HG02973 (cell line): ENCODE data around the gene DMGDH.

ENCODE experiments used
- ATAC-seq: cut with Tn5 transposase; IDR thresholded peaks from one replicate; pipeline ENCODE4 v1.9.1; 2021; ENCODE audit warnings: moderate library complexity; ENCODE audit not compliant: unreplicated experiment

The DMGDH gene

DNA sequence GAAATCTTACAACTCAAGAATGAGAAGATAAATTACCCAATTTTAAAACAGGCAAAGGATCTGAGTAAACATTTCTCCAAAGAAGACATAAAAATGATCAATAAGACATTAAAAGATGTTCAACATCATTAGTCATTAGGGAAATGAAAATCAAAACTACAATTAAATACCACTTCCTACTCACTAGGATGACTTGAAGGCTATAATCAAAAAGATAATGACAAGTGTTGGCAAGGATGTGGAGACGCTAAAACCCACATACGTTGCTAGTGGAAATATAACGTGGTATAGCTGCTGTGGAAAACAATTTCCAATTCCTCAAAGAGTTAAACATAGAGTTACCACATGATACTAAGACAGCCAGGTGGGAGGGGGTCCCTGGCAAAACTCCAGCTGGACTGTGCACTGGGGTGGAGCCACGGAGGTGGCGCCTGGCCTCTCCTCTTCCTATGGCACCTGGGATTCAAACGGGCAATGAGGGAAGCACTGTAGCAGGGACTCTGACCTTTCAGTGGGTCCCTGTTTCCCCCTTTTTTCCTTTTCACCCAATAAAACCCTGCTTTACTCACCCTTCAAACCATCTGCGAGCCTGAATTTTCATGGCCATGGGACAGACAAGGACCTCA lies 90.2 kb downstream of the DMGDH start:
- no peak for ATAC-seq

DNA sequence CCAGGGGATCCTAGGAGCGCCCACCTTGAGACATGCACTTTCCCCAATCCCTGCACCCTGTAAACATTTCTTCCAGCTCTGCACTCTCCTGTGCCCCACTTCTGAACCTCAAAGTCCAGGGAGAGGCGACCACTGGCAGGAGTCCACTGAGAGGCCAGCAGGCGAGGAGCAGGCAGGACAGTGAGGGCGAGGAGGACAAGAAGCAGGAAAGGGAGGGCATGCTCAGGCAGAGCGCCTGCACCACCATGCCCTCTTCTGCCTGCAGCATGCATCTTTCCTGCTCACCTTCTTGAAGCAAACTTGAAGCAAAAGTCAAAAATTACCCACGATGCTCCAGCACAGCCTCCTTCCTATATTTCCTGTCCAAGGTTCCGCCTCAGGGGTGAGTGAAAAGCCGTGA lies 94.4 kb downstream of the DMGDH start:
- no peak for ATAC-seq

DNA sequence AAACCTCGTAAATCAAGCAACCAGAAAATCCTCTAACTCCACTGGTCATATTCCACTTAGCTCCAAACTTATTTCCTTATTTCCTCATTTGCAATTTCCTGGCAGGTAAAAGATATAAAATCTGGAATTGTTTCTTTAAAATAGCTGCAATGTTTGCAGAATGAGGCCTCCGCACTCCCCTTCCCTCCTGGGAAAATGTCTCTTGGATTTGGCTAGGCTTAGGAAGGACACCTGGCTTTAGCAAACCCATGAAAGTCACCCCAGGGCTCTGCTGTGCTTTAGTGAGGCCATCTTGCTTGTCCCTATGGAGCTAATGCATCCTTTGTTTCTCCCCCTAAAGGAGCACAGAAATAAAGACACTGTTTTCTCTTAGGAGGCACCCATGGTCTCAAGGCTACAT lies 94.9 kb downstream of the DMGDH start:
- ATAC-seq = no peak

DNA sequence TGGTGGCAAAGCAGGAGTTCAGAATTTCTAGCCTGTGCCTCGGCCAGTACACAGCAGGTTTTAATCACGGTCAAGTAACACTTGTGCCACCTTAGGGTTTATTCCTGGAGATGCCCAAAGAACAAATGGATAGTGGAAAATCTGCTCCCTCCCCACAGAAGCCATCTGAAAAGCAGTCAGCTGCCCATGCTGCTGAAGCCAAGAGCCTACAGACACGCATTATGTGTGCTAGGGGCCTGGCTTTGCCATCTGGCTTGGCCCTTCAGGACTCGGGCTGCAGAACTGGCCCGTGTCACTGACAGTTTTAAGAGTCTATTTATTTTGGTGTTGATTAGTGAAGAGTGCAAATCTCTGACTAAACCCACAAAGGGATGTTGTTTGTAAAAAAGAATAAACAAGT lies 95.5 kb downstream of the DMGDH start:
- no peak for ATAC-seq

DNA sequence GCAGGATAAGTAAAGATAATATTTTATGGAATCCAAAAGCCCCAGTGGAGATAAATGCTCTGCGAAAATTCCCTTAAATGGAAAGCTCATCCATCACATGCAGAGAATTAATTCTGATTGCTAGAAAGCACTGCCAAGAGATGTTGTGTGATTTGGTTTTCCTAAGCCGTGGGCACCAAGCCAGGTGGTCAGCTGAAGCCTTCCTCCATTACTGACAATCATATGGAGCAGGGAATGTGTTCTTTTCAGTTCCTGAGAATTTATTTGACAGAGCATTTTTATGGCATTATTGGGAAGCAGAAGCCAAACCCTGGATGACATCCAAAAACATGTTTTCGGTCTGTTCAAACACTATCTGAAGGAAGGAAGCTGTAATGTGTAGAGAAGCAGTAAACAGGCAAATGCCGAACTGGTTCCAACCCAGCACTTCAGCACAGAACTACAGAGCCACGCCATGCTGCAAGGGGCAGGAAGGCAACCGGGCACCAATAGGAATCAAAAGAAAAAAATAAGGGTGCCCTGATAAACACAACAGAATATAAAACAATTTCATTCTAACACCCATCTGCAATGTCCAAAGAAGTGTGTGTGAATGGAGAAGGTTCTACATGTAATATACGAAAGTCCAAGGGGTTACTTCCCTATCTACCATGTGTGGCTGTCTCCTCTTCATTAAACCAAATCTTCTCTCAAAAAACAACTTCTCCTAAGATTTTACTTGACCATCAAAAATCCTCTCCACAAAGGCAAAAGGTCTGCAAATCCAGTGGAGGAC lies 96.6 kb downstream of the DMGDH start:
- no peak for ATAC-seq

DNA sequence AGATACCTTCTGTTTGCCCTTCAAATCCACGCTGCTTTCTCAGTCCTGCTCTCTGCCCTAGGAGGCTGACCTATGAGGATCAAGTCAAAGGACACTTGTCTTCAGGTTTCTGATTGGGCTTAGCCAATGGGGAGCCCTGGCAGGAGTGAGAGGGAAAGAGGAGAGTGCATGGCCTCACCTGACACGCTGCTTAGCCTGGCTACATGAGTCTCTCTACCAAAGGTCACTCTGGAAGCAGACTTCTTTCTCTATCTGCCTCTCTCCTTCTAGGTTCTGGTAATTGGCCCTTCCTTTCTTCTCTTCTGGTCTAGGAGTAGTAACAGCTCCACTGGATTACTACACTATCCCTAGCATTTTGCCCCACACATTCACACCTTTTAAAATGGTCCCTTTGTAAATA lies 97.5 kb downstream of the DMGDH start:
- no peak for ATAC-seq

DNA sequence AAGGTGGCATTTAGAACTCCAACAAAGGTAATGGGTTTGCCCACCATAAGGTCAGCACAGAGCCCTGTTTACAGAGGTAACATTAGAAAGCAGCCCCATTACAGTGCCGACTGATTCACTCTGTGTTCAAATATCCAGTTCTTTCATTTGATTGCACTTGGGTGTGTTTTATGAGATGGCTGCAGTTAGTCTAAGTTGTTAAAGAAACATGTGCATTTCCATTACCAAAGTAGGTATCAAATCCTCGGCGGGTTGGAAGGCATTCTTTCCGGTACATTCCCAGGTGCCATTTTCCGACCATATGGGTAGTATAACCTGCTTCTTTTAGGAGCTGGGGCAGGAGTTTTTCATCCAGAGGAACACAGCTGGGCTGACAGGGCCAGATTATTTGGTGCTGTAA lies 100.7 kb downstream of the DMGDH start:
- no peak for ATAC-seq

DNA sequence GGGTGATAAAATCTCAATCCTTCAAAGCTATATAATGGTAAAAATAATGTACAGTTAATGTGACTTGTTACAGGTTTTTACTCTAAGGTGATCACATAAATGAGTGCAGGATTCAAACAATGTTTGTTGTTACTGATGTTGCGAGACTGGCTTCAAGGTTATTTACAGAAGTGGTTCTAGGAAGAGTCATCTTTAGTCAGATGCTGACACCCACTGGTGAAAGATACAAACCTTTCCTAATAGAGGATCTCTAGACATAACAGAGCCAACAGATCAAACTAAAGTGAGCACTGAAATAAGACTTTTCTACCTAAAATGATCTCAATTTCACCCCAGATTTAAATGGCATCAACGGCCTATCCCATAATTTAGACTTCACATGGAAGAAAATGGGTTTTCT lies 104.6 kb downstream of the DMGDH start:
- no peak for ATAC-seq

DNA sequence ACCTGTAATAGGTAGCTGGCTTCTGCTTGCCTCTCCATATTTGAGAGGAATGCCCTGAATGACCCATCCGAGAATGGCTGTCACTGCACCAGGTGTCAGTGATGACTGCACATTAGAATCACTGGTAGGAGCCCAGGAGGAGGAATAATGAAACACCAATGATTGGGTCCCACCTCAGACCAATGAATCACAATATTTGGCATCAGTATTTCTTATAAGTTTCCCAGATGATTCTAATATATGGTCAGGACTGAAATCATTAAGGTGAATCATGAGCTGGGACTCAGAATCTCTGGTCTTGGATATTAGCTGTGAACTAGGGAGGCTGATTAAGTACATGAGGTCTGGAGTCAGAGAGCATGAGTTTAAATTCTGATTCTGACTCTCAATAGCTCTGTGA lies 107.7 kb downstream of the DMGDH start:
- ATAC-seq = no peak

DNA sequence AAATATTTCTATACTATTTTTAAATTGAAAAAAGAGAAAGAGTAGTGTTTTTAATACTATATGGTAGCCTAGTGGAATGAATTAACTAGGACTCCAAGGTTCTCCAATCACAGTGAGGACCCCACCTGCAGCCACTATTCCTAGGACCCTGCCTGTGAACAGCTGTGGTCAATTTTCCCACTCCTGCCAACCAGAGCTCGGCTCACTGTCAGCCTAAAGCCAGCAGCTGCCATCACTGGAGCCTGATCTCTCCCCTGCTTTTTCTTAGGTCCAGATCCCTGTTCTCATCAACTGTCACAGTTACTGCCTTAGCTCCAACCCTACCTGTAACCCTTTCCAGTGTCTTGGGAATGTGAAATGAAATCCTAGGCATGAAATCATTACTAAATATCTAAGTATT lies 109.7 kb downstream of the DMGDH start:
- no peak for ATAC-seq

DNA sequence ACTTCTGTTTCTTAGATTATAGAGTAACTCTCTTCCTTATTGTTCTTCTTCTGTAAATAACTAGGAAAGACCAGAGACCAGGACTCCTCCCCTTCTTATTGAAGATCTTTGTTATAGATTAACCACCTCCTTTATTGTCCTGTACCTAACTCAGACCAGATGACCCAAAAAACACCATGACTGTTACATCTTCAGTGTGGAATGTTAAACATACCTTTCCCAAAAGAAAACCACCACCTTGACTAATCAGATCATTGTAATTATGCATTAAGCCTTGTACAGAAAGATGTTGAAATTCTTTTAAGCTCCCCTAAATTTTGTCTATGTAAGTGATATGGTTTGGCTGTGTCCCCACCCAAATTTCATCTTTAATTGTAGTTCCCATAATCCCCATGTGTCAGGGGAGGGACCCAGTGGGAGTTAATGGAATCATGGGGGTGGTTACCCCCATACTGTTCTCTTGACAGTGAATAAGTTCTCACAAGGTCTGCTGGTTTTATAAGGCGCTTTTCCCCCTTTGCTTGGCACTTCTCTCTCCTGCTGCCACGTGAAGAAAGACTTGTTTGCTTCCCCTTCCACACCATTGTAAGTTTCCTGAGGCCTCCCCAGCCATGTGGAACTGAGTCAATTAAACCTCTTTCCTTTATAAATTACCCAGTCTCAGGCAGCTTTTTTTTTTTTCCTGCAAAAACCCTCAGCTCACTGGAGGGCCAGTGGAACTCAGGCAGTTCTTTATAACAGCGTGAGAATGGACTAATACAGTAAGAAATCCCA lies 110.6 kb downstream of the DMGDH start:
- no peak for ATAC-seq

DNA sequence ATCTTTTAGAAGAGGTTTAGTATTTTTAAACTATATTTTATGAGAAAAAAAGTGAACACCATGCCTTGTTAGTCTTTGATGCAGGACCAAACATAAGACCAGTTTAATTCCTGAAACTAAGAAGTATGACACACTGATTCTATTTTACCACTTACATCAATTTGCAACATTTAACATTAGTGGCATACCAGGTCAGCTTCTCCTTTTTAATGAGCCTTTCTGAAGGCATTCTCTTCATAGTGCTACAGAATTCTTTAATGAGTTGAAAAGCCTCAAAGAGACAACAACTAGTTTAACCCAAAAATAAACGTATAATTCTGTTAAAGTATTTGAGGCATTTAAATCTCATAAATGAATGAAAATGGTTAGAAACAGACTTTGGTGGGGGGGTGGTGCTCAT lies 112.6 kb downstream of the DMGDH start:
- ATAC-seq = no peak

DNA sequence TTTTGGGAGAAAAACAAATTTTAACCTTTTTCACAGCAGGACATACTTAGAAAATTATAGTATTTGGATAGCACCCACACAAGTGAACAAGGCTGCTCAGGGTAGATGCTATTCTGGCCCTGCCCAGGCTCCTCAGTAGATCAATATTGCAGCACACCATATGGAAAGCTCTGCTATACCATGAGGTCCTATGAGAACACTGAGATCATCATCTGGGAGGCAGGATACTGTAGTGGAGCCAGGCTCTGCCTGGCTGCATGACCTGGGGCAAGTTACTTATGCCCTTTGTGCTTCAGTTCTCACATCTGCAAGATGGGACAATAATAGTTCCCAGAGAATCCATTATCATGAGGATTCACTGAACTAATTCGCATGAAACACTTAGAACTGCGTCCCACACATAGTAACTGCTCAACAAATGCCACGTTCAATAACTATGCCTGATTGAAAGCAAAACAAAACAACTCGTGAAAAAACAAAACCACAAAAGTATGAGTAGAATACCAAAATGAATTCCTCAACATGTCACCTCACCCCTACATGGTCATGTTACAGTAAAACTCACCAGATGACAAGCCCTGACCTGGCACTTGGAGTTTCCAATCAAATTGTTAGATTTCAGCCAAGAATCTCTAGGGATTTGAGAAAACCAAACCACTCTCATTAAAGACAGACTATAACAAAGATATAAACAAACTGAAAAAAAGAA lies 116.2 kb downstream of the DMGDH start:
- ATAC-seq = peak; percentile 57
